Myocyte (in vitro differentiated cells): Measurements from ENCODE around the gene POTEG. TPM values are rescaled to one million over a fixed set of nuclear protein-coding genes. Genes with fewer than 3 reads are reported as not detected.
"Not testable (repeated sequence)": the region's sequence is repeated elsewhere in the genome, so short reads cannot be mapped to it uniquely, and the experiment has no call there.

ENCODE experiments used
- DNase-seq: peaks from one replicate; pipeline ENCODE4 v3.0.0-alpha.2; 2012; ENCODE audit warnings: low read depth
- total RNA-seq: library from RNA; depleted of rRNA; stranded (reverse); fragments of >200 nt; gene quantifications from 2 replicates; pipeline ENCODE4 v1.2.3, GENCODE V29; 2014

POTEG gene
- total RNA-seq, 1 donor from 2014 or later, result not detected

DNA sequence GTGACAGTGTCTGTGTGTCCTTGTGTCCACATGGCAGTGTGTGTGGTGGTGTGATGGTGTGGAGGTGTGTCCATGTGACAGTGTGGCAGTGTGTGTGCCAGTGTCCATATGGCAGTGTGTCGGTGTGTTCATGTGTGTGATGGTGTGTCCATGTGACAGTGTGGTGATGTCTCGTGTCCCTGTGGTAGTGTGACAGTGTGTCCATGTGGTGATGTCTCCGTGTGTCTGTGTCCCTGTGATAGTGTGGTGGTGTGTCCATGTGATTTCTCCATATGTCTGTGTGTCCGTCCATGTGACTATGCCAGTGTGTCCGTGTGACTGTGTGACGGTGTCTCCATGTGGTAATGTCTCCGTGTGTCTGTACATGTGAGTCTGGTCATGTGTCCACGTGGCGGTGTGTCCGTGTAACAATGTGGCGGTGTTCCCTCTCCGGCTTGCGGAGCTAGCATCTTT, 59.7 kb downstream of the POTEG start:
- DNase-seq, result not testable (repeated sequence)

- DNase-seq, result not testable (repeated sequence)
Measured at GRCh38 chr14:19372813-19373500, 61.2 kb downstream of the POTEG start.

DNA sequence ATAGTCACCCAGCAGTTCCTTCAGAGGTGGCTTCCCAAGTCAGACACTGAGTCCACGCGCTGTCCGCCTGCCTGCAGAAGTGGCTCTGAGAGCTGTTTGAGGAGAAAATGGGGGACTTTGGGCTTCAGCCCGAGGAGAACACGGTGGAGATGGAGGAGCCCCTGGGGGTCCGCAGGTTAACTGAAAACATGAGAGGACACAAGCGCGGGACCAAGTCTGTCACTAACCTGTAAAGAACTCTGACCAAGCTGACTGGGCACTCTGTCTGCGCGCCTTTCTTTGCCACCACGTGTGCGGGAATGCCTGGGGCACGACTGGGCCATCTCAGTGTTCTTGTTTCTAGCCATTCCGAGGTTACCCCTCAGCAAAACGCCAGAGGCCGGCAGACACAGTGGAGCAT, 62.4 kb downstream of the POTEG start:
- not testable (repeated sequence) for DNase-seq

- not testable (repeated sequence) for DNase-seq
Measured at GRCh38 chr14:19362803-19363202, 71.3 kb downstream of the POTEG start.

- DNase-seq, result not testable (repeated sequence)
Measured at GRCh38 chr14:19362323-19362722, 71.8 kb downstream of the POTEG start.

DNA sequence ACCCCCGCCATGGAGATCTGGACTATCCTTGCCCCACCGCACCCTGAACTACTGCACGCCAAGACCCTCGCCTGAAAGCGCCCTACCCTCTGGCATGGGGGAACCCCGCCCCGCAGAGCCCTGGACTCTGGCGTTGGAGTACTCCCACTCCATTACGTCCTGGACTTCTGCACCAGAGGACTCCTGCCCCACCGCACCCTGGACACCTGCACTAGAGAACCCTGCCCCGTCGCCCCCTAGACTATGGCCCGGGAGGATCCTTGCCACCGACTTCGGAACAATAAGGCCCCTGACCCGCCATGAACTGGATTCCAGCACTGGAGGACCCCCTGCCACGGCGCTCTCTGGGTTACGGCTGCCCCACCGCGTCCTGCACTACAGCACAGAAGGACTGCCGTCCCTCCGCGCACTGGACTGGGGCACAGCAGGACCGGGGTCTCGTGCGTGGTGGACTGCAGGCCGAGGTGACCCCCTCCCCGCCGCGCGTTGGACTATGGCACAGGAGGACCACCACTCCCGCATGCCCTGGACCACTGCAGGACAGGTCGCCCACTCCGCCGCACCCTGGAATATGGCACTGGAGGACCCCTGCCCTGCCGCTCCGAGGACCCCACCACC, 72.4 kb downstream of the POTEG start:
- DNase-seq, result not testable (repeated sequence)

GRCh38 chr14:19360937-19361635, 73.1 kb downstream of the POTEG start:
- DNase-seq, result not testable (repeated sequence)
